GM18861 (cell line): ENCODE results near the gene TERB1.
A peak's percentile ranks its signal among the peaks of the same experiment; 100 is the strongest.
"Not testable (repeated sequence)": the region's sequence is repeated elsewhere in the genome, so short reads cannot be mapped to it uniquely, and the experiment has no call there.

Experiments used
- ATAC-seq: cut with Tn5 transposase; IDR thresholded peaks from one replicate; pipeline ENCODE4 v1.9.1; 2021; ENCODE audit not compliant: unreplicated experiment

The TERB1 gene

GRCh38 chr16:66824006-66824405 is 22.6 kb upstream of the TERB1 start:
- no peak for ATAC-seq

- ATAC-seq: no peak
Observed at GRCh38 chr16:66814734-66815133, 13.3 kb upstream of the TERB1 start.

GRCh38 chr16:66811043-66811442 is 9.7 kb upstream of the TERB1 start:
- ATAC-seq: no peak

GRCh38 chr16:66810391-66810790 is 9.0 kb upstream of the TERB1 start:
- no peak for ATAC-seq

GRCh38 chr16:66809765-66810164 is 8.4 kb upstream of the TERB1 start:
- ATAC-seq: no peak

GRCh38 chr16:66802159-66802558 is 775 bp upstream of the TERB1 start:
- no peak for ATAC-seq

GRCh38 chr16:66800856-66801255 is 528 bp downstream of the TERB1 start:
- ATAC-seq: no peak

- no peak for ATAC-seq
Observed at GRCh38 chr16:66798161-66798560, 3.2 kb downstream of the TERB1 start.

- not testable (repeated sequence) for ATAC-seq
Observed at GRCh38 chr16:66793984-66794383, 7.4 kb downstream of the TERB1 start.

GRCh38 chr16:66790130-66790733 is 11.2 kb downstream of the TERB1 start:
- no peak for ATAC-seq

GRCh38 chr16:66787427-66787826 is 14.0 kb downstream of the TERB1 start:
- no peak for ATAC-seq

- ATAC-seq: no peak
Observed at GRCh38 chr16:66786551-66786950, 14.8 kb downstream of the TERB1 start.

- no peak for ATAC-seq
Observed at GRCh38 chr16:66776457-66776856, 24.9 kb downstream of the TERB1 start.

GRCh38 chr16:66774981-66775380 is 26.4 kb downstream of the TERB1 start:
- ATAC-seq: no peak

- ATAC-seq: no peak
Observed at GRCh38 chr16:66758086-66758485, 43.3 kb downstream of the TERB1 start.

- no peak for ATAC-seq
Observed at GRCh38 chr16:66754819-66755218, 46.6 kb downstream of the TERB1 start.

- ATAC-seq: no peak
Observed at GRCh38 chr16:66754211-66754610, 47.2 kb downstream of the TERB1 start.

- no peak for ATAC-seq
Observed at GRCh38 chr16:66752958-66753357, 48.4 kb downstream of the TERB1 start.

- ATAC-seq: no peak
Observed at GRCh38 chr16:66752379-66752778, 49.0 kb downstream of the TERB1 start.

- ATAC-seq: no peak
Observed at GRCh38 chr16:66751992-66752322, 49.4 kb downstream of the TERB1 start.

GRCh38 chr16:66751303-66751991 is 49.9 kb downstream of the TERB1 start, which contains the start of gene DYNC1LI2:
Gene DYNC1LI2 (minus strand): TSS chr16:66751609. CDS start chr16:66751591, 18 bp downstream.
- peak; percentile 77 for ATAC-seq

- peak; percentile 1 for ATAC-seq
Observed at GRCh38 chr16:66751053-66751302, 50.4 kb downstream of the TERB1 start.
